BJ (cell line): ENCODE results near the gene CCDC182. TPM values are rescaled to one million over a fixed set of nuclear protein-coding genes. Genes with fewer than 3 reads are reported as not detected.

Experiments
- CTCF ChIA-PET: fragments of 350-600 bp; formaldehyde crosslinking; extraction: SDS; loops from one replicate; lab custom pipeline; 2021; ENCODE audit warnings: antibody characterized with exemption, inconsistent platforms; lab: Yijun Ruan, JAX
- POLR2A ChIA-PET: fragments of 300-600 bp; sonication (Branson Sonifier 250); formaldehyde crosslinking; extraction: SDS; loops from one replicate; lab custom pipeline; 2021; ENCODE audit warnings: antibody characterized with exemption; lab: Charles Lee
- DNase-seq: peaks from one replicate; pipeline ENCODE4 v3.0.0-alpha.2; 2011; ENCODE audit warnings: low read depth
- H3K27me3 ChIP-seq: 2 replicates; pipeline ENCODE4 v1.6.0; 2011; ENCODE audit warnings: low read length; ENCODE audit not compliant: control insufficient read depth, insufficient read depth
- H3K36me3 ChIP-seq: 2 replicates; pipeline ENCODE4 v1.5.1; 2011; ENCODE audit warnings: low read length; ENCODE audit not compliant: control insufficient read depth, insufficient read depth
- H3K4me3 ChIP-seq: 2 replicates; pipeline ENCODE4 v1.5.1; 2011; ENCODE audit warnings: low read depth, mild to moderate bottlenecking, control low read depth, low read length
- CTCF ChIP-seq: IDR thresholded peaks from 2 replicates; pipeline ENCODE4 v1.5.1; 2011; ENCODE audit warnings: low read depth, mild to moderate bottlenecking, control low read depth, inconsistent platforms, low read length, moderate library complexity; ENCODE audit not compliant: insufficient read depth
- polyA plus RNA-seq: library from polyadenylated mRNA; depleted of rRNA; stranded (reverse); fragments of >200 nt; gene quantifications from 2 replicates; pipeline ENCODE4 v1.2.3, GENCODE V29; 2011

The CCDC182 gene
- polyA plus RNA-seq, 1 experiment: not detected

GRCh38 chr17:57721967-57722703 lies 23.0 kb downstream of the CCDC182 start:
- no peak for TF ChIP-seq CTCF
- Histone ChIP-seq H3K36me3 (no peaks in the 10 kb centered on the region), H3K4me3 (no peak overlapping the region), H3K27me3 (peaks cover 8% of the 10 kb centered on the region)
- ChIA-PET POLR2A (no interaction called here), CTCF (interaction anchor here (1.6 kb wide), 1 partner anchor 50 kb away, joined by 5 read pairs; no protein-coding TSS in a partner anchor)
- DNase-seq: no peak

- ChIA-PET POLR2A (no interaction called here), CTCF (interaction anchor here (1.6 kb wide), 1 partner anchor 49 kb away, joined by 5 read pairs; no protein-coding TSS in a partner anchor)
- H3K4me3 ChIP-seq: no peak overlapping the region
- no peak for TF ChIP-seq CTCF
- H3K36me3 ChIP-seq: no peaks in the 10 kb centered on the region
- H3K27me3 ChIP-seq: peaks cover 14% of the 10 kb centered on the region
- no peak for DNase-seq
These were observed 24.6 kb downstream of the CCDC182 start for GRCh38 chr17:57720386-57721035.

GRCh38 chr17:57718878-57719277 lies 26.2 kb downstream of the CCDC182 start:
- POLR2A ChIA-PET: no interaction called here
- CTCF ChIA-PET: no interaction called here
- no peak for TF ChIP-seq CTCF

GRCh38 chr17:57715981-57716380 lies 29.1 kb downstream of the CCDC182 start:
- no peak for DNase-seq
- ChIA-PET CTCF (interaction anchor here (1.2 to 1.9 kb wide), 2 partner anchors 10 to 473 kb away, joined by 5 read pairs; no protein-coding TSS in a partner anchor), POLR2A (no interaction called here)
- H3K4me3 ChIP-seq: no peak overlapping the region
- peaks cover 17% of the 10 kb centered on the region for H3K27me3 ChIP-seq
- H3K36me3 ChIP-seq: no peaks in the 10 kb centered on the region
- TF ChIP-seq CTCF: no peak

More at GRCh38 chr17:57718878-57719277, 26.2 kb downstream of the CCDC182 start:
- Histone ChIP-seq H3K36me3 (no peaks in the 10 kb centered on the region), H3K4me3 (no peak overlapping the region), H3K27me3 (peaks cover 17% of the 10 kb centered on the region)
- no peak for DNase-seq

GRCh38 chr17:57714665-57715180 lies 30.4 kb downstream of the CCDC182 start:
- ChIA-PET POLR2A (no interaction called here), CTCF (interaction anchor here (0.8 to 1.9 kb wide), 3 partner anchors 14 to 472 kb away, joined by 3 to 5 read pairs (median 3); no protein-coding TSS in a partner anchor)
- Histone ChIP-seq H3K27me3 (peaks cover 14% of the 10 kb centered on the region), H3K4me3 (no peak overlapping the region), H3K36me3 (no peaks in the 10 kb centered on the region)
- no peak for TF ChIP-seq CTCF
- DNase-seq: no peak
